Dermis microvascular lymphatic vessel endothelial cell (primary cell): ENCODE data around the gene GPRIN2. TPM values are rescaled to one million over a fixed set of nuclear protein-coding genes. Genes with fewer than 3 reads are reported as not detected.
"Not testable (repeated sequence)": the region's sequence is repeated elsewhere in the genome, so short reads cannot be mapped to it uniquely, and the experiment has no call there.

Experiments used
- DNase-seq, 2 donors: peaks; one replicate each; pipeline versions ENCODE4 v3.0.0 to v3.0.0-alpha.2; 2010; ENCODE audit warnings: low read depth in 2 of 2
- total RNA-seq: library from RNA; depleted of rRNA; stranded (reverse); fragments of >200 nt; gene quantifications from 2 replicates; pipeline ENCODE4 v1.2.1, GENCODE V29; 2014

Gene GPRIN2
- total RNA-seq, result not detected in 2 replicates

DNA sequence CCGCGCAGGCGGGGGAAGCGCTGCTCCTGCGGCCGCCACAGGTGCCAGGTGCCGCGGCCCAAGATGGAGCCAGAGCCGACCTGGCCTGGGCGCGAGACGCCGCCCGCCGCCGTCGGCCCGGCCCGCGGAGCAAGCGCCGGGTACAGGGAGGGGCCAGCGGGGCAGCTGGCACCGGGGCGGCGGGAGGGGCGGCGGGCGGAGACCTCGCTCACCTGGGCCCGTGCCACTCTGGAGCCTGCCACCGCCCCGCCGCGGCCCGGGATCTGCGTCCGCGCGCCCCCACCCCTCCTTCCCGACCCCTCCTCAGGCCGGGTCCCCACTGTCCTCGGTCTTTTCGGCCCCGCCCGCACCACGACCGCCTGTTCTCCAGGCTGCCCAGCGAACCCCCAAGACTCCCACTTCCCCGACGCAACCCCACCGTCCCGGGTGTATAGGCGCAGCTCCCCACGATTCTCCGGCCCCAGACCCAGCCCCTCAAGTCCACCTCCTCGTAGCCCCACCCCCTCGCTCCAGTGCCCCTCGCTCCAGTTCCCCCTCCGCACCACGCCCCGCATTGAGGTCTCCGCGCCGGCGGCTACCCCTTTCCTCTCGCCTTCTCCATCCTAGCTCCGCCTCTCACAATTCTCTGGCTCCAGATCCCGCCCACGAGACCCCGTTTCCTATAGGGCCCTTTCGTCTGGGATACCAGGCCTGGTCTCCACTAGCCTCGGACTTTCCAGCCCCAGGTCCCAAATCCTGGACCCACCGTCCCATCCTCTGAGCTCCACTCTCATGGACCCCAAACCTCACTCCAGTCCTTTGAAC lies at the start of gene GPRIN2:
GPRIN2 (minus strand) TSS at position 144 of the 804 bp plus-strand sequence. CDS start 5,922 bp downstream, outside the sequence.
- no peak for DNase-seq

DNA sequence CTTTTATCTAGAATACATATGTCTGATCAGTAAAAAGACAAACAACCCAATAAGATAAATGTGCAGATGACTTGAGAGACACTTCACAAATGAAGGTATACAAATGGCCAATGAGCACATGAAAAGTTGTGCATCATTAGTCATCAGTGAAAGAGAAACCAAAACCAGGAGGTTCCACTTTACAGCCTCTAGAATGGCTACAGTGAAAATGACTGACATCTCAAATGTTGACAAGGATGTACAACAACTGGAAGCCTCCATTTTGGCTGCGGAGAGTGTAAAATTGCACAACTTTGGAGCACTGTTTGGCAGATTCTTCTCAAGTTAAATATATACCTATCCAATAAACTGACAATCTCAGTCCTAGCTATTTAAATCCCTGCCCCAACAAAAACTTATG lies 44.1 kb upstream of the GPRIN2 start:
- not testable (repeated sequence) for DNase-seq

DNA sequence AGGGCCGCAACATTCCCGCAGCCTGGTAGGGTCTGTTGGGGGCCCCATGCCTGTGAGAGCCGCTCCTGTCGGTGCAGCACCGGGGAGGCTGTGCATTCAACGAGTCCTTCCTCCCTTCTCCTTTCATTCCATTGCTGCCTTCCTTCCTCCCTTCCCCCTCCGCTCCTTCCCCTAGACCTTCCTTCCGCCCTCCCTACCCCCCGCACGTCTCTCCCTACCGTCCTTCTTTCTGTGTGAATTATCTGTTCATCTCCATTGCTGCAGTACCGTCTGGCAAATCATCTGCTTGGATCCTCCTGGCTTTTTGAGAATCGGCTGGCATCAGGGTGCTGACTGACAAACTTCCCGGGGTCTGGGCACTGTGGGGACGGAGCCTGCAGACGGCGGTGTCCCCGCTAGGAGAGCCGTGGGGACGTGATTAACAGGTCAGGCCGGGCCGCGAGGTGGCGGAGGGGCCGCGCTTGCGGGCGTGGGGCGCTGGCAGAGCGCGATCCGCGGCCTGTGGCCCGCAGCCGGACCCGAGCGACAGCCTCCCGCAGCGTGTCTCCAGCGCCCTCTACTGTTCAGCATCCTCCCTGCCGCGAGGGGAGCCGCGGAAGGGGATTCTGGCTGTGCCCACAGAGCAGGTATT lies 41.3 kb upstream of the GPRIN2 start:
- DNase-seq, result not testable (repeated sequence)

DNA sequence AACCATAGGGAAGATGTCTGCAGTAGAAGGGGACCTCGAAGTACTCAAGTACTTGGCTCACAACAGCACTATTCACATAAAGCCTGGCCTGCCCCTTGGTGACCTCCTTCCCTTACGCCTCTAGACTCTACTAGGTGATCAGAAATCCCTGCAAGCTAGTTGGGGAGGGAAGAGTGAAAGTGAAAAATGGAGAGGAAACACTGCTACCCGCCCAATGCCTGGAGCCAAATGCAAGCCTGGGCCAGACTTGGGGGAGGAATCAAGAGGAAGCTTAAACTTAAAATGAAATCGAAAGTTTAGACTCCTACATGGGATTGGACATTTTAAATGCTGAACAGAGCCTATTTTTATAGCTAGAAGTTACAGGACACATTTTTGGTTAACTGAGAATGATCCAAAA lies 40.1 kb upstream of the GPRIN2 start:
- DNase-seq, result not testable (repeated sequence)

DNA sequence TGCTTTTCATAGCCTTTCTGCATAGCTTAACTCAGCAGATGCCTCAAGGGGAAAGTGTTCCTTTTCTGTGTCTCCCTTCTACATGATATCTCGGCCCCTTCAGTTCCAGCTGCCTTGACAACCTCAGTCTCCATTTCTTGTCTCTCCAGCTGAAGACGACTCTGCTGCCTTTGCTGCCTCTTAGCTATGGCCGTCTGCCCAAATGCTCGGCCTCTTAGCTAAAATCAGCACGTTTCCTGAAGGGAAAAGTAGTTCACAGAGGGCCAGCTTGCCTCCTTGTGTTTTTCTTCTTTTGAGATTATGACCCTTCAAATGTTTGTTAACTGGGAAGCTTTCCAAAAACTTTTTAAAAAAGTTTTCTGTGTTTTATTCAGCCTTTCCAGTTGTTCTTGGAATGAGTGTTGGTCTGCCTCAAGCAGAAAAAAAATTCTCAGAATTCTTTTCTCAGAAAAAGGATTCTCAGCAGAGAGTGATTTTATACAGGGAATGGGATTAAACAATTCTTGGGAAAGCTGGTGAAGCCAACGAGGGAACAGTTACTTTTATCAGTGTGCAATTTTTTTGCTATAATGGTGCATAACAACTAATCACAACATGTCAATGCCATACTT lies 38.1 kb upstream of the GPRIN2 start:
- not testable (repeated sequence) for DNase-seq

DNA sequence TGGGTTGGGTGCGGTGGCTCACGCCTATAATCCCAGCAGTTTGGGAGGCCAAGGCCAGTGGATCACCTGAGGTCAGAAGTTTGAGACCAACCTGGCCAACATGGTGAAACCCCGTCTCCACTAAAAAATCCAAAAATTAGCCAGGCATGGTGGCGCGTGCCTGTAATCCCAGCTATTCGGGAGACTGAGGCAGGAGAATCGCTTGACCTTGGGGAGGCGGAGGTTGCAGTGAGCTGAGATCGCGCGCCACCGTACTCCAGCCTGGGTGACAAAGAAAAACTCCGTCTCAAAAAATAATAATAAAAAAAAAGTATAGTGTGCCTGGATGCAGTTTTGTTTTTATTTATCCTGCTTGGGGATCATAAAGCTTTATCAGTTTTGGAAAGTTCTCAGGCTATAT lies 36.8 kb upstream of the GPRIN2 start:
- not testable (repeated sequence) for DNase-seq

DNA sequence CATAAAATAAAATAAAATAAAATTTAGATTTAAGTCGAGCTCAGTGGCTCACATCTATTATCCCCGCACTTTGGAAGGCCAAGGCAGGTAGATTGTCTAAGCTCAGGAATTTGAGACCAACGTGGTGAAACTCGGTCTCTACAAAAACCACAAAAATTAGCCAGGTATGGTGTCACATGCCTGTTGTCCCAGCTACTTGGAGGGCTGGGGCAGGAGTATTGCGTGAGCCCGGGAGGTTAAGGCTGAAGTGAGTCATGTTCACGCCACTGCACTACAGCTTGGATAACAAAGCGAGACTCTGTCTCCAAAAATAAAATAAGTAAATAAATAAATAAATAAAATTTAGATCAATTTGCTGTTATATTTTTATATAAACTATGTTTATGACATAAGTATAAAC lies 34.6 kb upstream of the GPRIN2 start:
- not testable (repeated sequence) for DNase-seq

DNA sequence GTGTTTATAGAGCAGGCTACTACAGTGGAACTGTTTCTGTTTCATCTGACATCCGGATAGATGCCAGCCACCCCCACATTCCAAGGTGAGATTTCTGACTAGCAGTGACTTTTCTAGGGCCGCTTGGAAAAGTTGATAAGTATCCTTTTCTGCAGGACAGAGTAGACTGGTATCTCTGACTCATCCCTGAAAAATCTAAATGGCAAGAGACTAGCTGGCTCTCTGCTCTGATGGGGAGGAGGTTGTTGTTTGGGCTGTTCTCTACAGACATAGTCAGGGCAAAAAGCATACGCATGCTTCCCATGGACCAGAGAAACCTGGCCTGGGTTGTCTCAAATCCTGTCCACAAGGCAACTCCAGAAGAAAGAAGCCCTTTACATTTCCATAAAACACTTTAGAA lies 33.1 kb upstream of the GPRIN2 start:
- DNase-seq, result not testable (repeated sequence)

DNA sequence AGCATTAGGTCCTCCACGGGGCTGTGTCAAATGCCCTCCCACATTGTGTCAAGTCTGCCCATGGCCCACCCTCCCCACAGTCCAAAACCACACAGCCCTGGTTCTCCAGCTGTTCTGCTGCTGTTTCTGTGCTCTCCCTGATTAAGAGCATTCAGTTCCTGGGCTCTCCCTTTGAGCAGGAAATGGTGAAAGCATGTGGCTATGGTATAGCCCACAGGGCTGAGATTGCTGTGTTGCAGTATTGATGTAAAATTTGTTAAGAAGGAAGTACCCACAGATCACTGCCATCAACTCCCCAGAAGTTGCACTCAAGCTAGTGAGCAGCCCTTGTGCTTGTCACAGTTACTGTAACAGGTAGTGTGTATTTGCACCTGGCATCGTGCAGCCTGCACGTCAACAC lies 31.8 kb upstream of the GPRIN2 start:
- DNase-seq, result not testable (repeated sequence)

DNA sequence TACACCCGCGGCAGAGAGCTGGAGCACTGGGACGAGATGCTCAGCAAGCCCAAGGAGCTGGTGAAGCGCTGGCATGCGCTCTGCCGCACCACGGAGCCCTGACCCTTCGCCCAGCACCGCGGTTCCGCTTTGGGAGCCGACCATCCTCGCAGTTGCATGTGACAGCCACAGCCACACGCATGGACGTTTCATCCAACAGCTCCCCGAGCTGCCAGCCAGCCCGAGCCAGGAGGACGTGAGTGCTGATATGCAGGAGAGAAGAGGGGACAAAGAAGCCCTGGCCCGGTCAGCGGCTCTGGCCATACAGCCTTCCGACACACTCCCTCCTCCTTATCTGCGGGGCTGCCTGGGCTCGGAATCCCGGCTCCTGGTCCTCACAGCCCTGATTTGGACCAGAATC lies 31.1 kb upstream of the GPRIN2 start:
- DNase-seq, result not testable (repeated sequence)

DNA sequence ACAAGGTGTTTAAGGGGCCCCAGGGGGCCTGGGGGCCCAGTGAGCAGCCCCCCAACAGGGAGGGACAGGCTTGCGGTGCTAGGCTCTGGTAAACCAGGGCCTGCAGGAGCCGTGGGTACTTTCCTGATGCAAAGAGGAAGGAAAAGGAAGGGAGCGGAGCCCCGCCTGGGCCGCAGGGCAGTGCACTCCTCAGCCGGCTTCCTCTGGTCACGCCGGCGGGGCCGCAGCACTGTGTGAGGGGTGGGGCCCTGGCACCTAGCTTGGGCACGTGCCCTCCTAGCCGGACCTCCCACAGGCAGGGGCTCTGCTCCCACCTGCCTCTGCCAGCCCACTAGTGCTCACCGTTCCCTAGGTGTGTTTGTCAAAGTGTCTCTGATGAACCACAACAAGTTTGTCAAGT lies 28.8 kb upstream of the GPRIN2 start:
- DNase-seq, result not testable (repeated sequence)

DNA sequence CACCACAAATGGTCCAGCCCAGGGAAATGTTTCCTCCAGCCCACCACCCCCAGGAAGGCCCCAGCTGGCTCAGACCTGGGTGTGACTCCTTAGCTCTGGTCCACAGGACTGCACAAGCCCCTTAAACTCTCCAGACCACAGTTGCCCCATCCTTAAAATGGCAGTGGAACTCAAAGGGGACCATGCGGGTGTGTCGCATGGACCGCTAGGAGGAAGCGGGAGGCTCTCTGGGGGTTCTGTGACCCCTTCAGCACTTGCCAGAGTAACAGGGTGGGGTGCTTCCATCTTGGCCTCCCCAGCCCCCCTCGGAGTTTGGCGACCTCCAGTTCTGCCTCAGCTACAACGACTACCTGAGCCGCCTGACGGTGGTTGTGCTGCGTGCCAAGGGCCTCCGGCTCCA lies 27.7 kb upstream of the GPRIN2 start:
- DNase-seq, result peak in 1 of 2 donors; percentile 0

DNA sequence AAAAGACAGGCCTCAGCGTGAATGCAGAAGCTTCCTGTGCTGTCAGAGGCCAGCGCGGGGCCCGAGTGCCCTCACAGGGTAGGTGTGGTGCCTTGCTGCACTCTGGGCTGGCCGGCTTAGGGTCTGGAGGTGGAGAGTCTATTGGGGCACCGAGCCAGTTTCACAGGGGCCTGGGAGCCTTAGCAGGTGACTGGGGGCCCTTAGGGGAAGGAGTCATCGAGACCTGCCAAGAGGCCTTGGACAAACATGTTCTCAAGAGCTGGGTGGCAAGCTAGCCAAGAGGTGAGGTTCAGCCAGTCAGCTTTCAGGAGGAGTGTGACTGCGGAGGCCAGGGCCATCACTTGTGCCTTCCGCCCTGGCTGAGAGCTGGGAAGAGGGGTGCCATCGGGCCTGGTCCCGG lies 26.1 kb upstream of the GPRIN2 start:
- not testable (repeated sequence) for DNase-seq

DNA sequence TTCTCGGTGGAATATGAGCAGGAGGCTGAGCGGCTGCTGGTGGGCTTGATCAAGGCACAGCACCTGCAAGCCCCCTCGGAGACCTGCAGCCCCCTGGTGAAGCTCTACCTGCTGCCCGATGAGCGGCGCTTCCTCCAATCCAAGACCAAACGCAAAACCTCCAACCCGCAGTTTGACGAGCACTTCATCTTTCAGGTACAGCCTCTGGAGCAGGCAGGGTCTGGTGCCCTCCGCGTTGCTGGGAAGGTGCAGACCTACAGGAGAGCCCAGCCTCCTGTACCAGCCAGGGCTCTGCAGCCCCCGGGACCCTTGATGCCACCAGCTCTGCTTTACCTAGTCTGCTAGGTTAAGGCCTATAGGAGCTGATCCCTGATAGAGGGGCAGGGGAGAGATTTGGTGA lies 25.5 kb upstream of the GPRIN2 start:
- DNase-seq, result not testable (repeated sequence)

DNA sequence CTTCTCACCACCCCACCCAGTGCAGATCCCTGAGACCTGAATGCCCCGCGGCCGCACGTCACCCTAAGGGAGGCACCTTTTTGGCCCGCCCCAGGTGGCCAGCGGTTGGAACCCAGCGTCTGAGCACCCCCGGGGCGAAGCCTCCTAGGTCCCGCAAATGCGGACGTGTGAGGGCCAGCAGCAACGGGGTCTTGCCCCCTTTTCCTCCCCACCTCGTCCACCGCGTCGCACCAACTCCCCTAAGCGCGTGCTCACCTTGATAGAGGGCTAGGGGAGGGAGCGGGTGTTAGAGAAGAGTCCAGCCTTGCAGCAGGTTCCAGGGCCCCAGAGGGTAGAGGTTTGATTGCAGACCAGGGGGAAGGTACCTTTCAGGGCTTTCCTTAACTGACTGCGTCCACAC lies 22.9 kb upstream of the GPRIN2 start:
- not testable (repeated sequence) for DNase-seq

DNA sequence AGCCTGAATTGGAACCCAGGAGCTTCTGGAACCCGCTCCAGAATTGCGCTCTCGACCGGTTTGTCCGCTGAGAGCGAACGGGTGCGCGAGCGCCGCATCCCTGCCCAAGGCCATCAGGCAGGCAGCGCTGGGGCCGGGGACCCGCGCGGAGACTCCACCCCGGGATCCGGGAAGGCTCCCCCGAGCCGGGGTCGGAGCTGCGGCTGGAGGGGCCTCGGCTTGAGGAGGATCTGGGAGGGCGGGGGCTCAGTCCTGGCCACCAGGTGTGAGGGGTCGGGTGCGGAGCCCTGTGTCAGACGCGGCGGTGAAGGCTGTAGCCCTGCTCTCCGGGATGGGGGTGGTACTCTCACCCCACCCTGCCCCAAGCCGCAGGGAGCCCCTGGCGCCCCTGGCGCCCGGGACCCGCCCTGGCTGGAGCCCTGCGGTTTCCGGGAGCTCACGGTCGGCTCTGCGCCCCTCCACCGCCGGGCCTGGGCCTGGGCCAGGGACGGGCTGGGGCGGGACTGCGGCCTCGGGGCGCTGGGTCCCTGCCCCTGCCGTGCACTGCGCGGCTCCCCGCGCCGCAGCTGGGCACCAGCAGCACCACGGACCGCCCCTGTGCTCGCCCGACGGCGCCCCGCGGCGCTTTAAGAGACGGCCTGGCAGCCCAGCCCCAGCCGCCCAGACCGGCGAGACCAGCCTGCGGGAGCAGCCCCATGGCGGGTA lies 22.2 kb upstream of the GPRIN2 start, which contains the start of gene SYT15:
SYT15 (plus strand) TSS at position 655 of the 705 bp plus-strand sequence; CDS start at position 696, 41 bp downstream.
- DNase-seq, result not testable (repeated sequence)

DNA sequence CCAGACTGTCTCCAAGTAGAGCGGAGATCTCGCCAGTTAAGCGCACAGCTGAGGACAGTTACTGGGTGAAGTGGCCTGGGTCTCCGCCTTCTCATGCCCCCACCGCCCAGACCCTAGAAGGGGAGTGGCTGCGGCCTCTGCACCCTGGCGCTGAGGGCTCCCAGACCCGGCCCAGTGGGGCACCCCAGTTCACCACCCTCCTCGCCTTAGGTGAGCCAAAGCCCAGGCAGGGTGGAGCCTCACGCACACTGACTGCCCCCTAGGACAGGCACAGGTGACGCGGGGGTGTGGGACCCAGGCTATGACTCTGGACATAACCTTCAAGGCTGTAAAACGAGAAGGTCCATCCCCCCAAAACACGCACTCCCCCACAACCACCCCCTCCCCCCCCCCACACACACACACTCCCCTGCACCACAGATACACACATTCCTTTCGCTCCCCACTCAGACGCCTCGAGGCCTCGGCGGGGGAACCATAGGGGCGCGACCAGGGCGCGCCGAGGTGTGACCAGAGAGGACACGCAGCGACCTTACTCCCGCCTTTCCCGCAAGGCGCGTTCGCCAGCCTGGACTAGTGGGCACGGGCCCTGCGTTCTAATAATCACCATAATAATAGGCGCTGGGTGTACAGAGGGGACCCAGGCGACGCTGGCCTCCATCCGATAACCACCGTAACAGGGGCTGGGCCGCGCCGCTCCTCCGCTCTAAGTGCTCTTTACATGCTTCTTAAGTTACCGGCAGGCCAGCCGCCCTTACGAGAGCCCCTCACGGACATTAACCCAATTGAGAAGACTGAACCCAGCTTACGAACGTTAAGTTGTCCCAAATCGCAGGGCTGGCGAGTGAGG lies 21.4 kb upstream of the GPRIN2 start:
- DNase-seq, result not testable (repeated sequence)

DNA sequence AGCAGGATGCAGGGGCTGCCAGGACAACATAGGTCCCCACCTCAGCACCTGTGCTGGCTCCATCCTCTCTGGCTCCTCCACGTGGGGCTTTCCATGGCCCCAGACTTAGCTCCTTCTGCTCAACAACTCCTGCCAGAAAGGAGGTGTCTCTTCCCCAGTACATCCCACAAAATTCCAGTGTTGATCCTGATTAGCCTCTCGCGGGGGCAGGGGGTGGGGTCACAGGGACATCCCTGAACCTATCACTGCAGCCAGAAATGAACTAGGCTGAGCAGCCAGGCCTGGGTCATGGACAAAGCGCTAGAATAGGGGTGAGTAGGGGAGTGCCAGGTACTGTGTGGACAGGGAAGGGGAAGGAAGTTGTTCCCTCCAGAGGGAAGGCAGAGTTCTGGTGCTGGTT lies 17.4 kb upstream of the GPRIN2 start:
- not testable (repeated sequence) for DNase-seq

DNA sequence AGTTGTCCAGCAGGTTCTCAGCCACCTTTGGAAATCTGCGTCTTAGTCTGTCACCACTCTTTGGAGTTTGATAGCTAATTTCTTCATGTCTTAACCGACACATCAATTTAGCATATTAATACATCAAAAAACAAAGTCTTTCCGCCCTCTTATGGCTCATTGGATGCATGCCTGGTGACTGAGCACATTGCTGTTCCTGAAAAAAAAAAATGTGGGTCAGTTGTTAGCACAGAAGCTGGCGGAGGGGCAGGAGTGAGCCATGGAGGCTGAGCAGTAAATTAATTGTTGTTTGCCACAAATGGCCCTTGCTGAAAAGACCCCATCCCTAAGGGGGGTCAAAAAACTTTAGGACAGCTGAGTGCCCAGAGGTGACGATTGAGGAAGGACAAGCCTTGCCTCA lies 16.9 kb upstream of the GPRIN2 start:
- DNase-seq, result peak in 1 of 2 donors; percentile 9

DNA sequence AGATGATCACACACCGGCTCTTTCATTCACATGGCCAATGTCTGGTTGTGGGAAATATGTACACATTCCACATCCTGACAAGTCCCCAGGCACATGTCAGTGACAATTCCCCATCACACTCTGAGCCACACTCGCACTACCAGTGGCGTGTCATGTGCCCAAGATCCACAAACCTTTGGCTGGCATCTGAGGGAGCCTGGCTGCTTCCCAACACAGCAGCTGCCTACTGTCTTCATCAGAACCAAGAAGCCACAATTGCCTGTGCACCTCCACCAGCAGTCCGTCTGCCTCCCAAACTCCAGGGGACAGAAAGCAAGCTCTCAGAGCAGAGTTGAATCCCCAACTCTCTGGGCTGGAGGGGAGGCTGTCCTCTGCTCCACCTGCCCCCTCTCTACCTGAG lies 16.3 kb upstream of the GPRIN2 start:
- DNase-seq, result not testable (repeated sequence)

DNA sequence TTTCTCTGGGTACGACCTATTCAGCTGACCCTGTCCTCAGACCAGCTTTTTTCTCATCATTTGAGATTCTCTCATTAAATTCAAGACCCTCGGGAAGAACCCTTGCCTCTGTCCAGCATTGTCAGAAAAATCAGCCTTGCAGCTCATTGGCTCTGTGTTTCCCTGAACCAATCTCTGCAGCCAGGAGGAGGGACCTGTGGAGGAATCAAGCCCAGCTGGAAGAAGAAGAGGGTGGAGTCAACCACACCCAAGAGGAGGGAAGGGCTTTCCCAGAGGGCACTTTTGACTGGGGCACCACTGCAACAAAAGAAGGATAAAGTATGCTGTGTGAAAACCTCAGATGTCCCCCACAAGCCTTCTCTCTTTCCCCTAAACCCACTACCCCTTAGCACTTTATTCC lies 14.2 kb upstream of the GPRIN2 start:
- DNase-seq, result not testable (repeated sequence)
